GM18507 (cell line): ENCODE data around the gene VPS37C.

Source experiments
- DNase-seq: peaks from one replicate; pipeline ENCODE4 v3.0.0; 2011; ENCODE audit warnings: low read depth; ENCODE audit not compliant: insufficient read length; ENCODE audit errors: extremely low spot score
- FAIRE-seq: peaks from 2 replicates; lab custom pipeline; 2011; peaks lifted over from hg19 to GRCh38; lab: Jason Lieb, UNC

Gene VPS37C

GRCh38 chr11:61158691-61159381, 2.4 kb downstream of the VPS37C start:
- FAIRE-seq (no peak), DNase-seq (no peak)

- no peak for FAIRE-seq
- no peak for DNase-seq
These were observed 3.5 kb downstream of the VPS37C start for GRCh38 chr11:61157743-61158142.

- FAIRE-seq (no peak), DNase-seq (no peak)
These were observed 5.5 kb downstream of the VPS37C start for GRCh38 chr11:61155741-61156140.

- FAIRE-seq = no peak
- DNase-seq = no peak
These were observed 5.9 kb downstream of the VPS37C start for GRCh38 chr11:61155312-61155711.

- FAIRE-seq = no peak
These were observed 6.7 kb downstream of the VPS37C start for GRCh38 chr11:61154528-61154927.

GRCh38 chr11:61153593-61154095, 7.6 kb downstream of the VPS37C start:
- no peak for DNase-seq
- no peak for FAIRE-seq

More at GRCh38 chr11:61154528-61154927, 6.7 kb downstream of the VPS37C start:
- no peak for DNase-seq

- DNase-seq (no peak), FAIRE-seq (no peak)
These were observed 8.2 kb downstream of the VPS37C start for GRCh38 chr11:61152816-61153592.

GRCh38 chr11:61151545-61152252, 9.5 kb downstream of the VPS37C start:
- DNase-seq (no peak), FAIRE-seq (no peak)

GRCh38 chr11:61150706-61151544, 10.3 kb downstream of the VPS37C start:
- FAIRE-seq = no peak
- DNase-seq = no peak

GRCh38 chr11:61149624-61150615, 11.3 kb downstream of the VPS37C start:
- FAIRE-seq (no peak), DNase-seq (no peak)

GRCh38 chr11:61147791-61148620, 13.2 kb downstream of the VPS37C start:
- FAIRE-seq (no peak), DNase-seq (no peak)

GRCh38 chr11:61147271-61147670, 14.0 kb downstream of the VPS37C start:
- no peak for DNase-seq
- no peak for FAIRE-seq

GRCh38 chr11:61146416-61146815, 14.8 kb downstream of the VPS37C start:
- FAIRE-seq = no peak

GRCh38 chr11:61145228-61146005, 15.8 kb downstream of the VPS37C start:
- no peak for DNase-seq
- no peak for FAIRE-seq

More at GRCh38 chr11:61146416-61146815, 14.8 kb downstream of the VPS37C start:
- DNase-seq = no peak

GRCh38 chr11:61144511-61145179, 16.6 kb downstream of the VPS37C start:
- FAIRE-seq (no peak), DNase-seq (no peak)

- no peak for DNase-seq
- no peak for FAIRE-seq
These were observed 18.8 kb downstream of the VPS37C start for GRCh38 chr11:61142424-61142823.
